Transverse colon (tissue), 4 donors: ENCODE measurements around the gene DSCAM. TPM values are rescaled to one million over a fixed set of nuclear protein-coding genes. Genes with fewer than 3 reads are reported as not detected.

Source experiments
- DNase-seq: peaks from one replicate; pipeline ENCODE4 v3.0.0-alpha.2; 2019
- H3K27ac ChIP-seq, 4 donors: fragments of 200-600 bp; sonication (generic); 2 replicates each; pipeline ENCODE4 v1.5.1; 2016 to 2018; ENCODE audit warnings: inconsistent platforms in 4 of 4
- H3K27me3 ChIP-seq: fragments of 200-600 bp; sonication (generic); 2 replicates; pipeline ENCODE4 v1.5.1; 2017; ENCODE audit warnings: inconsistent platforms
- H3K36me3 ChIP-seq, 4 donors: fragments of 200-600 bp; sonication (generic); 2 replicates each; pipeline ENCODE4 v1.5.1; 2017 to 2019; ENCODE audit warnings: inconsistent platforms in 4 of 4
- H3K4me1 ChIP-seq, 4 donors: fragments of 200-600 bp; sonication (generic); 2 replicates each; pipeline ENCODE4 v1.5.1; 2017 to 2020; ENCODE audit warnings: inconsistent platforms in 4 of 4
- H3K4me3 ChIP-seq, 4 donors: fragments of 200-600 bp; sonication (generic); 1 replicate in 1 of 4; 2 replicates in 3 of 4; pipeline versions ENCODE4 v1.5.1 to v1.6.1; 2017 to 2019; ENCODE audit warnings: inconsistent platforms in 4 of 4
- H3K9me3 ChIP-seq, 2 donors: fragments of 200-600 bp; sonication (generic); 2 replicates each; pipeline ENCODE4 v1.5.1; 2017 to 2019; ENCODE audit warnings: inconsistent platforms in 2 of 2
- CTCF ChIP-seq, 5 experiments: fragments of 200-600 bp in 3 of 5; fragments of 450-650 bp in 2 of 5; sonication (generic) in 3 of 5; IDR thresholded peaks; 1 replicate in 2 of 5; 2 replicates in 3 of 5; pipeline ENCODE4 v1.5.1; 2016 to 2017; ENCODE audit warnings: antibody characterized with exemption in 5 of 5, inconsistent platforms in 3 of 5, mild to moderate bottlenecking in 2 of 5, moderate library complexity in 1 of 5
- EP300 ChIP-seq: sonication (generic); formaldehyde crosslinking; IDR thresholded peaks from one replicate; pipeline ENCODE4 v1.6.1; 2017; ENCODE audit warnings: antibody characterized with exemption, low read depth
- POLR2A ChIP-seq: fragments of 450-650 bp; IDR thresholded peaks from one replicate; pipeline ENCODE4 v1.6.1; 2016; ENCODE audit warnings: antibody characterized with exemption, mild to moderate bottlenecking, moderate library complexity
- POLR2AphosphoS5 ChIP-seq, 3 donors: sonication (generic); formaldehyde crosslinking; IDR thresholded peaks; one replicate each; pipeline ENCODE4 v1.6.1; 2016; ENCODE audit warnings: antibody characterized with exemption in 3 of 3
- WGBS, 2 donors: methylation state at CpG; one replicate each; pipeline ENCODE4 v1.1.5; 2018; ENCODE audit warnings: low coverage in 1 of 2; 5-methylcytosine and 5-hydroxymethylcytosine counted together
- in situ Hi-C, 4 donors: fragments of 200-750 bp; cut with MboI; loops; one replicate each; pipeline versions ENCODE4 v1.15.0 to v1.15.1; 2017; ENCODE audit warnings: low sequenced_read_pairs in 3 of 4, low pct_ligation_motif_present in 1 of 4, low pct_unique_long_range_greater_than_20kb in 1 of 4
- intact Hi-C: fragments of 100-400 bp; cut with DNase I; formaldehyde crosslinking; loops from one replicate; pipeline ENCODE4 v1.15.1; 2023; ENCODE audit warnings: low total_unique reads
- total RNA-seq, 4 donors: library from RNA; depleted of rRNA; stranded (reverse); fragments of >200 nt; gene quantifications; one replicate each; pipeline ENCODE4 v1.1.0, GENCODE V29; 2016

The DSCAM gene
- total RNA-seq, 4 donors from 2014 or later, result 0.16 TPM; not detected in 3

GRCh38 chr21:40681164-40681859, 165.6 kb downstream of the DSCAM start:
- intact Hi-C loops, result no loop called here
- TF ChIP-seq EP300, result no peak
- no peak for TF ChIP-seq CTCF (IDR thresholded peaks at IDR 0.05)
- no peak for TF ChIP-seq POLR2AphosphoS5 (IDR thresholded peaks at IDR 0.05)
- no peak for TF ChIP-seq POLR2A

GRCh38 chr21:40680311-40680710, 166.6 kb downstream of the DSCAM start:
- no peaks in the 10 kb centered on the region for H3K36me3 ChIP-seq
- in situ Hi-C loops, result no loop called here
- DNase-seq, result no peak
- no peak for TF ChIP-seq POLR2A
- no peak for TF ChIP-seq POLR2AphosphoS5 (IDR thresholded peaks at IDR 0.05)
- H3K27ac ChIP-seq, result no peak overlapping the region
- WGBS, 2 donors, result 40 to 79% methylated on average over 1 of the region's 1 CpG
- no peaks in the 10 kb centered on the region for H3K4me1 ChIP-seq
- intact Hi-C loops, result no loop called here
- H3K27me3 ChIP-seq, result no peaks in the 10 kb centered on the region
- no peak overlapping the region for H3K4me3 ChIP-seq
- H3K9me3 ChIP-seq, result no peaks in the 10 kb centered on the region

More at GRCh38 chr21:40681164-40681859, 165.6 kb downstream of the DSCAM start:
- Histone ChIP-seq H3K4me1 (no peaks in the 10 kb centered on the region), H3K27me3 (no peaks in the 10 kb centered on the region), H3K4me3 (no peak overlapping the region), H3K36me3 (no peaks in the 10 kb centered on the region), H3K9me3 (no peaks in the 10 kb centered on the region), H3K27ac (no peak overlapping the region)
- DNase-seq, result no peak
- 70 to 71% methylated on average over 3 to 9 of the region's 9 CpGs for WGBS, 2 donors
- in situ Hi-C loops, result no loop called here

- no peak overlapping the region for H3K27ac ChIP-seq
- H3K4me1 ChIP-seq, result no peaks in the 10 kb centered on the region
- no peaks in the 10 kb centered on the region for H3K27me3 ChIP-seq
- no peak for DNase-seq
- 73 to 79% methylated on average over 8 of the region's 8 CpGs for WGBS, 2 donors
- no peak overlapping the region for H3K4me3 ChIP-seq
- intact Hi-C loops, result no loop called here
- no peaks in the 10 kb centered on the region for H3K9me3 ChIP-seq
- in situ Hi-C loops, result no loop called here
- no peaks in the 10 kb centered on the region for H3K36me3 ChIP-seq
- TF ChIP-seq EP300 (no peak), POLR2AphosphoS5 (IDR thresholded peaks at IDR 0.05) (no peak), CTCF (IDR thresholded peaks at IDR 0.05) (no peak), POLR2A (no peak)
Measured at GRCh38 chr21:40678681-40679284, 168.2 kb downstream of the DSCAM start.

- in situ Hi-C loops, result no loop called here
- no peak overlapping the region for H3K4me3 ChIP-seq
- H3K27ac ChIP-seq, result no peak overlapping the region
- intact Hi-C loops, result no loop called here
- no peaks in the 10 kb centered on the region for H3K36me3 ChIP-seq
- DNase-seq, result no peak
- no peaks in the 10 kb centered on the region for H3K27me3 ChIP-seq
- no peaks in the 10 kb centered on the region for H3K4me1 ChIP-seq
- TF ChIP-seq EP300 (no peak), CTCF (IDR thresholded peaks at IDR 0.05) (no peak), POLR2A (no peak), POLR2AphosphoS5 (IDR thresholded peaks at IDR 0.05) (no peak)
- H3K9me3 ChIP-seq, result no peaks in the 10 kb centered on the region
- WGBS, 2 donors, result 71 to 84% methylated on average over 8 of the region's 8 CpGs
Measured at GRCh38 chr21:40675017-40675416, 171.9 kb downstream of the DSCAM start.
